HG02798 (cell line): ENCODE results near the gene CD46.

ENCODE experiments used
- ATAC-seq: cut with Tn5 transposase; IDR thresholded peaks from one replicate; pipeline ENCODE4 v1.9.1; 2021; ENCODE audit warnings: mild to moderate bottlenecking; ENCODE audit not compliant: unreplicated experiment, poor library complexity

Gene CD46

DNA sequence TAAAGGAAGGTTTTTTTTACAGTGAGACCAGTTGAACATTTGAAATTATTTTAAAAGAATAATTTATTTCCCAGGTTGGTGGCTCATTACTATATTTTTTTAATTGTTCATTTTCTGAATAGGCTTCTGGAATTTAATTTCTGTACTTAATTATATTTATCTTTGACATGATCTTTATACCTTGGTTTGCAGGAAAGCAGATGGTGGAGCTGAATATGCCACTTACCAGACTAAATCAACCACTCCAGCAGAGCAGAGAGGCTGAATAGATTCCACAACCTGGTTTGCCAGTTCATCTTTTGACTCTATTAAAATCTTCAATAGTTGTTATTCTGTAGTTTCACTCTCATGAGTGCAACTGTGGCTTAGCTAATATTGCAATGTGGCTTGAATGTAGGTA lies 41.5 kb downstream of the CD46 start:
- ATAC-seq: no peak

DNA sequence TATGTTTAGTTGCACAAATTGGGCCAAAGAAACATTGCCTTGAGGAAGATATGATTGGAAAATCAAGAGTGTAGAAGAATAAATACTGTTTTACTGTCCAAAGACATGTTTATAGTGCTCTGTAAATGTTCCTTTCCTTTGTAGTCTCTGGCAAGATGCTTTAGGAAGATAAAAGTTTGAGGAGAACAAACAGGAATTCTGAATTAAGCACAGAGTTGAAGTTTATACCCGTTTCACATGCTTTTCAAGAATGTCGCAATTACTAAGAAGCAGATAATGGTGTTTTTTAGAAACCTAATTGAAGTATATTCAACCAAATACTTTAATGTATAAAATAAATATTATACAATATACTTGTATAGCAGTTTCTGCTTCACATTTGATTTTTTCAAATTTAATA lies 43.0 kb downstream of the CD46 start:
- ATAC-seq: no peak

- peak; percentile 74 for ATAC-seq
Observed at GRCh38 chr1:207797229-207797973, 45.5 kb downstream of the CD46 start.

DNA sequence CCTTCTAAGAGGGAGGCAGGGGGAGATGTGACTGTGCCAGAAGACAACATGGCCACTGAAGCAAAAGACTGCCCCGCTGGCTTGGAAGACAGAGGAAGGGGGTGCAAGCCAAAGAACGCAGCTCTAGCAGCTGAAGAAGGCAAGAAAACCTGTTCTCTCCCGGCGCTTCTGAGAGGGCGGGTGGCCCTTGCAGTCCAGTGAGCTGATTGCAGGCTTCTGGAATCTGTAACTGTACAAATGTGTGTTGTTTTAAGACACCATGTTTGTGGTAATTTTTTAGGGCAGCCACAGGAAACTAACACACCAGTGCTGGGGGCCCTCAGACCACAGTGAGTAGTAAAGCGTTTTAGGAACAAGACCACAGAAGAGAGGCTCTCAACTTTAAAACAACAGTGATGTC lies 47.0 kb downstream of the CD46 start:
- no peak for ATAC-seq

- no peak for ATAC-seq
Observed at GRCh38 chr1:207799989-207800648, 48.3 kb downstream of the CD46 start.

DNA sequence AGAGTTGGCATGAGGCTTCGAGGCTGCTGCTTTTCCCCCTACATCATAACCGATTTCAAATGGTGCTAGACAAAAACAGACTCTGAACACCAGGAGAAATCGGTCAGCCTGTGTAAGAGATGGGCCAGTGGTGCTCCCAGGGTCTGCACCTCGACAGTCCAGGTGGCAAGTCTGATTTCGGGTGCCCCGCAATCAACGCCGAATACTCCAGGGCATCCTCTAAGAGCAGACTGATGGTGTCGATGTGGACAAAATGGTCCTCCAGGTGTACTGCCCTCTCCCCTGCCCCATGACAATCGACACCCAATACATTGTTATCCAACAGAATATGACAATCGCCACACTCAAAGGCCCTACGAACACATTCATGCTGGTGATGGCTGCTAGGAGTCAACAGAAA lies 50.0 kb downstream of the CD46 start:
- ATAC-seq: no peak

DNA sequence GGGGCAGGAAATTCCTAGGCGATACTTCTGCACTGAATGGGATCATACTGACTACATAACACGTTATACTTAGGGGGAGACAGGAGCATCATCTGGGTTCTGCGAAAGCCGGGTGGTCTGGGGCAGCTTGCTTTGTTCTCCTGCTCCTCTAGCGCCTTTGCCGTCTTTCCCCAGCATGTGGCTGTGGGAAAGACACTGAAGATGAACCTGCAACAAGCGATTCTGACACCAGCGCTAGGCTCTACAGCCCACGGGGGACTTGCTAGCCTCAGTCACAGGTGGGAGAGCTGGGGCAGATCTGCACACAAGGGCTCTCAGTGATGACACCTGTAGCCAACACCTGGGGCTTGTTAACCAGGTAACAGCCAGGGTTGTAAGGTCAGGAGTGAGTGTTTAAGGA lies 51.8 kb downstream of the CD46 start:
- no peak for ATAC-seq

DNA sequence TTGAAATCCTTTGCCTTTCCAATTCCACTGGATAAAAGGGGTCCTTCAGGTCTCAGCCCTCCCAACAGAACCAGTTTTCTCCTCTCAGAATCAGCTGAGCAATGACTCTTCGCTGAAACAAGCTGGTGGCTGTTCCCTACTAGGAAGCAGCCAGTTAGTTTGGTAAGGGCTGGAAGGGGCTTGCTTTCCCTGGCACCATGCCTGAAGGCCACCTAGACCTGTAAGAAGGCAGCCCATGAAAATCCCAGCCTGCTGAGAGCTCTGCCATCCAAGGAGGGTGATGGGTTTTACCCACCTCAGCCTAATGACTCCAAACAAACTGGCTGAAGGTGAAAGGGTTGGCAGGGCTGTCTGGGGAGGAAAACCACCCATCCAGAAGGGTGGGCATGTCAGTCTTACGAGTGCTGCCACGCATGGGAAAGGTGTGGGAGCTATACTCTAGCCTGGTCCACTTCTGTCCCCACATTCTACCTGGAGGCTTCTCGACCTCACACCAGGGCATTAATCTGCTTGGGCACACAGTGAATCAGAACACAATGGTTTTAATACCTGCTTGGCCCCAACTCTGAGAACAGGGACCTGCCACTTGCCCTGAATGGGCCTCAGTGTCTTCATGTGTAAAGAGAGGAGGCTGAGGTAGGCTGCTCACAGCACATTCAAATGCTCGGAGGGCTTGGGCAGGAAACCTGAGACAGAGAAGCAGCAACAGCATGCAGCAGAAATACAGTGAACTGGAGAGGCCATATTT lies 53.0 kb downstream of the CD46 start:
- ATAC-seq: no peak

- no peak for ATAC-seq
Observed at GRCh38 chr1:207805841-207806421, 54.1 kb downstream of the CD46 start.

DNA sequence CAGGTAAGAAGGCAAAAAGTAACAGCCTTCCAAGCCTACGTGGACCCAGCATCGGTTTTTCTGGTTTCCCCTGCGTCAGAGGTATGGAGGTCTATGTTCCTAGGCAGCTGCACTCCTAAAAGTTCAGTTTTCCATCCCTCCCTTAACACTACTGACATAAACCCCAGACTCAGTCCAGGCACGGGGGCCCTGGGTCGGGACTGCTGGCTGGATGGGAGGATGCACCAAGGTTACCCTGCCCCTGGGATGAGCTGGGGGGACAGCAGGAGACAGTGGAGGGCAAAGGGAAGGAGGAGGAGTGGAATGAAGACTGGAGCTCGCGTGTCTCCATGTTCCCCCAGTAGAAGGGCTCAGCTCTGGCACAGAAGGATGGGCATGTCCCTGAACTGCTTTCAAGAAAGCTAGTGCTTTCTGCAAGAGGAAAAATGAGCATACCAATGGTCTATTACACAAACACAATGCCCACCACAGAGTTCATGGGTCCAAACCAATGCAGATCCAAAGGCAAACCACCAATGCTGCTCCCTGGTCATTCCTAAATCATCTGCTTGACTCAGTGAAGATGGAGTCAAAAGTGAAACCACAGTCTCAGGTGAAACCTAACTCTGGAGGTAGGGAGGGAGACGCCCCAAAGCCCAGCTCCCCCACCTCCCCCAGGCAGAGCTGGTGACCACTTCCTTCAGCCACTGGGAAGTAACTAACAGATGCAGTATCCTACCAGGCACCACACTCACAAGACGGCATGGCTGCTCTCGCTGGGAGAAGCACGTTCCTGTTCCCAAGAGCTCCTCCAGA lies 54.9 kb downstream of the CD46 start:
- no peak for ATAC-seq

DNA sequence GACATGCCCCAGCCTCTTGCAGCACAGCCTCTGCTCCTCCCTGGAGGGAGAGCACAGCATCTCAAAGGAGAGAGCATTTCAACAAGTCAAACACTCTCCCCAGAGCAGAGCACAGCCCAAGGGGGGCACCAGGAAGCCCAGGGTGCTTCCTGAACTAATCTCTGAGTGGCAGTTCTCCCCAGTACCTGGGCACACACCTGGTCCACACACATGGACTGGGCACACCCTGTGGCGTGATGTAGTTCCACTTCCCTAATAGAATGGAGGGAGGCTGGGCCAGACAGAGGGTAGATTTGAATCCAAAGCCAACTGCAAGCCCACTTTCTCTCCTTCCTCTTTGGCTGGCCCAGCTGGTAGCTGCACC lies 55.5 kb downstream of the CD46 start:
- no peak for ATAC-seq

DNA sequence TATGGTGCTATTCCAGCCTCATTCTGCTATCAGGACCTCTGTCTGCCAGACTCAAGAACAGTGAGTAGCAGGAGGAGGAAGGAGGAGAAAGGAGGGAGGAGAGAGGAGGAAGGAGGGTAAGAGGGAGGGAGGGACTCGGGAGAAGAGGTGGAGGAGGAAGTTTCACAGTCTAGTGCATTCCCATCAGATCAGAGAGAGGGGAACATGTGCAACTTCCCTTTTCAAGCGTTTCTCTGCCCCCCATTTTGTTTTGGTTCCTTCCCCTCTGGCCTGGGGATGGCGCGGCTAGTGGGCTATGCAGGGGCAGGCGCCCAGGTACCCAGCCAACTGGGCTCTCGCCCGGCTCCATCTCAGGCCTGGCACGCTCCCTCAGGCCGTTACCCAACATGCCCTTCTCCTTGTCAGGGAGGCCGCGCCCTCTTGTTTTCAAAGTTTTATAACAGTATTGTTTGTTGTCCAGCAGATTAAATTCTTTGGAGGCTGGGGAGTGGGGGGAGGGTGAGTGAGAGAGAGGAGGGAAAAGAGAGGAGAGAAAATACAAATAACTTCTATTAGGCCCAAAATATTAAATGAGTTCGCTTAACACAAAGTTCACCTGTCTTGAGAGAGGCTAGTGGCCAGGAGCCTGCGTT lies 56.0 kb downstream of the CD46 start:
- no peak for ATAC-seq

GRCh38 chr1:207808322-207808705 lies 56.5 kb downstream of the CD46 start:
- ATAC-seq: no peak

DNA sequence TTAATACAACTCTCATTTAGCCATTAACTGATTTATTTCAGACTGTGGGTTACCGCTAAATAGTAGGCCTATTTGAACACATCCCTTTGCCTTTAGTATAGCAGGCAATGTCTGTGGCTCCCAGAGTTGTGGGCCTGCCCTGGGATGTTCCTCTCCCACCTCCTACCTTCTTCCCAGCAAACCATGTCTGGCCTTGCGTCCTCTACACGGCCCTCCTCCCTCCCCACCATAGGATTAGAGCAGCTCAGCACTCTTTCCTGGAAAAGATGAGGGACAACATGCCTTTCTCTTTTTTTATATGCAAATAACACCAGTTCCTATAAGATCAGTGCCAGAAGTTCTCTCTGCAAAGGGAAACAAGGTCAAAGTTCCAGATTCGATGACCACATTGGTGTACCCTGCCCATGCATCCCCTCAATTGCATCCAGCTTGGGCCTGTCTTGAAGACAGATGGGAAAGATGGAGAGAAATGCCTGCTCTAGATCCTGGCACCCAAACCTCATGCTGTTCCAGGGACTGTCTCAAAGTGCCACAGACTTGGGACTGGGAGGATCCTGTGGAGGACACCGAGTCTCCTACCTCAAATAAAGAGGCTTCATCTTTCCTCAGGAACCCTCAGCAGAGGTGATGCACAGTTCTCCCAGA lies 57.2 kb downstream of the CD46 start:
- no peak for ATAC-seq

- no peak for ATAC-seq
Observed at GRCh38 chr1:207810173-207810572, 58.3 kb downstream of the CD46 start.

- no peak for ATAC-seq
Observed at GRCh38 chr1:207810606-207811295, 58.9 kb downstream of the CD46 start.

- ATAC-seq: no peak
Observed at GRCh38 chr1:207811319-207811718, 59.5 kb downstream of the CD46 start.

GRCh38 chr1:207811920-207812720 lies 60.3 kb downstream of the CD46 start:
- ATAC-seq: peak; percentile 46
